Stimulated activated CD4-positive, alpha-beta T cell treated with anti-CD3 and anti-CD28 coated beads, Interleukin-15, amount 100 ng/mL, for 48 hours (primary cell): ENCODE results near the gene ARHGEF17.
A peak's percentile ranks its signal among the peaks of the same experiment; 100 is the strongest.
"Not testable (repeated sequence)": the region's sequence is repeated elsewhere in the genome, so short reads cannot be mapped to it uniquely, and the experiment has no call there.

Source experiments
- DNase-seq, 2 donors: peaks; one replicate each; pipeline ENCODE4 v3.0.0-alpha.2; 2020; ENCODE audit warnings: low read depth in 2 of 2

ARHGEF17 gene

DNA sequence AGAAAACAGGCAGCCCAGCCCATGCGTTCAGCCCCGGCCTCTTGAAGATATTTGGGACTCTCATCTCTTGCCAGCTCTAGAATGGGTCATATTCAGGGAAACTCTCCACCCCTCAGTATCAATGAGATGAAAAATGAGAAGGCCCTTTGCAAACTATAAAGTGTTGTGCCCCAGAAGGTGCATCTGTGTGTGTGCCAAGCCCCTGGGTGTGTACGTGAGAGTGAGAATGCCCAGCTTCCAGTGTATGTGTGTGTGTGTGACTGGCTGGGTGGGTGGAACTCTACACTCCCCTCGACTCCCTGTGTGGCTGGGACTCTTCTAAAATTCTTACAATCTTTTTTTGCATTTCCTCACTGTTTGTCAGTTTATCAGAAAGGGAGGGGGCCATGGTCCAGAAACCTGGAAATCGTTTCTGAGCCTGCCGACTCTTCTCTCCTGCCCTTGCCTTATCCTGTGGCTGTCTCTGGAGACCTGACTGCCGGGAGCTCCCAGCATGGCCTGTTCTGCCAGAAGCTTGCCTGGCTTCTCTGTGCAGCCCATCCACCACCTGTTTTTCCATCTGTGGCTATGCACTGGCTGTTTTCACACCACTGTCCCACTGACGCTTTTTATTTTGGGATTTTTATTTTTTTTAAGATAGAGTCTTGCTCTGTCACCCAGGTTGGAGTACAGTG lies 34.7 kb upstream of the ARHGEF17 start:
- no peak for DNase-seq

- not testable (repeated sequence) for DNase-seq
Measured at GRCh38 chr11:73274191-73274590, 33.9 kb upstream of the ARHGEF17 start.

GRCh38 chr11:73274722-73275380 lies 33.2 kb upstream of the ARHGEF17 start:
- DNase-seq: no peak

- no peak for DNase-seq
Measured at GRCh38 chr11:73275381-73275750, 32.7 kb upstream of the ARHGEF17 start.

DNA sequence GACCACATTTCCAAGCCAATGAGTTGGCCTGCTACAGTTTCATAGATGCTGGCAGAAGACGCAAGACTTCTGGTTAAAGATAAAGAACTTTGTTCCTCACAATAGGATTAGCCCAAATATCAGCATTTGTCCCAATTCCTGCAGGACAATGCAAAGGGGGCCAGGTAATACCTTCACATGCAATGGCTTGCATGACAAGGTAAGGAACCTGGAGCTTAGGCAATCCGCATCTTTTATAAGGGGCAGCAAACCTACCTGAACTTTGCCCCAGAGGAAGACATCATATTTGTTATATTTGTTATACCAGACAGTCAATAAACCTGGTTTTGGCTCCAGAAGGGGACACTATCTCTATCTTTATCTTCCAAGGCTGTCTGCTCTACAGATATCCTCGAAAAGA lies 30.6 kb upstream of the ARHGEF17 start:
- no peak for DNase-seq

DNA sequence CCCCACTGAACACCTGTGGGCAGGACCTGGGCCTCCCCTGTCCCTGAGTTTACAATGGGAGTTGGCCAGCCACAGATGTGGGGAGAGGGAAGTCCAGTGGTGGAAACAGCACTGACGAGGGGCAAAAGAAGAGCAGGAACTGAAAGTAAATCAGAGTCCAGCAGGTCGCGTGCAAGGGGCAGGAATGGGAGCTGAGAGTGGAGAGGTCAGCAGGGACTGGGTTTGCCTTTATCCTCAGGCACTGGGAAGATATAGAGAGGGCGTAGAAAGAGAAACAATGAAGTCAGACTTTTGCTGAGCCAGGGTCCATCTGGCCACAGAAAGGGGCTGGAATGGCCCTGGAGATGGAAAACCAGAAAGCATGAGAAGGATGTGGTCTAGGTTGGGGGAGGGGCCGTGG lies 27.4 kb upstream of the ARHGEF17 start:
- no peak for DNase-seq

GRCh38 chr11:73281201-73281741 lies 26.8 kb upstream of the ARHGEF17 start:
- DNase-seq: no peak

- no peak for DNase-seq
Measured at GRCh38 chr11:73281796-73282660, 26.0 kb upstream of the ARHGEF17 start.

GRCh38 chr11:73283276-73284000 lies 24.6 kb upstream of the ARHGEF17 start:
- no peak for DNase-seq

GRCh38 chr11:73284106-73284505 lies 24.0 kb upstream of the ARHGEF17 start:
- no peak for DNase-seq

DNA sequence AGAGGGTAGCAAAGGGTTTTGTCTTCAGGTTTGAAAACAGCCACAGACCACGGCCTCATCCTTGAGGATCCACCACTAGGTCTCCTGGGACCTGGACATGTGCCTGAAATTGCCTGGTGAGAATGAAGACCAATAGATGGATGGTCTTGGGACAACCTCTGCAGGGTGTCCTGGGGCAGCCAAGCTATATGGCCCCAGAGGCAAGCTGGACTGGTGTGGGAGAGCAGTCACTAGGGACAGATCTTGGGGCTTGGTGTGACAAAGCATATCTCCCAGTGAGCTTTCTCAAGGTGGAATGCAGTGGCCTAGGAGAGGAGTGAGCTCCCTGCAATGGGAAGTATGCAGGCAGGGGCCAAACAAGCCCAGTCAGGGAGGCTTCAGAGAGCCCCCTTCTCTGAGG lies 22.4 kb upstream of the ARHGEF17 start:
- no peak for DNase-seq

DNA sequence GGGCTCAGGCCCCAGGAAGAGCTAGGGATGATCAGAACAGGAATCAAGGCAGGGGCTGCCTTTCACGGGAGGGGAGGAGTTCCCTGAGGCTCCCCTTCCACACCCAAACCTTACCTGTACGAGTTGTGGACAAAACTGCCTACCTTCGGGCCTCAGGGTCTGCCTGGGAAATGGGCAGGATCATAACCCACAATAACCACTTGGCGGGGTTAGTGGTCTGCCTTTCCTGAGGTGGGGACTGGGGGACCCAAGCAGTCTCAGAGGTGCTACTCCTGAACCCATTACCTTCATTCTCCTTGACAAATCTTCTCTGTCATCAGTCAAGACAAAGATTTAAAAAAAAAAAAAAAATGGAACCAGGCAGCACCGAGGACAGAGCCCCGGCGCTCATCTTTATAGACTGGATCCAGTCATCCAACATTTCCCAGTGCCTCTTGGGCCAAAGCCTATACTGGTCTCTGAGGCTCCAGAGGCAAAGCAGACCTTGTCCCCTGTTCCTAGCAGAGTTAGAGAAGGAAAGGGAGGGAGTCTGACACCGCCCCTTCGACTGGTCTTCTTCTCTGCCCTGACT lies 21.8 kb upstream of the ARHGEF17 start:
- DNase-seq: no peak

DNA sequence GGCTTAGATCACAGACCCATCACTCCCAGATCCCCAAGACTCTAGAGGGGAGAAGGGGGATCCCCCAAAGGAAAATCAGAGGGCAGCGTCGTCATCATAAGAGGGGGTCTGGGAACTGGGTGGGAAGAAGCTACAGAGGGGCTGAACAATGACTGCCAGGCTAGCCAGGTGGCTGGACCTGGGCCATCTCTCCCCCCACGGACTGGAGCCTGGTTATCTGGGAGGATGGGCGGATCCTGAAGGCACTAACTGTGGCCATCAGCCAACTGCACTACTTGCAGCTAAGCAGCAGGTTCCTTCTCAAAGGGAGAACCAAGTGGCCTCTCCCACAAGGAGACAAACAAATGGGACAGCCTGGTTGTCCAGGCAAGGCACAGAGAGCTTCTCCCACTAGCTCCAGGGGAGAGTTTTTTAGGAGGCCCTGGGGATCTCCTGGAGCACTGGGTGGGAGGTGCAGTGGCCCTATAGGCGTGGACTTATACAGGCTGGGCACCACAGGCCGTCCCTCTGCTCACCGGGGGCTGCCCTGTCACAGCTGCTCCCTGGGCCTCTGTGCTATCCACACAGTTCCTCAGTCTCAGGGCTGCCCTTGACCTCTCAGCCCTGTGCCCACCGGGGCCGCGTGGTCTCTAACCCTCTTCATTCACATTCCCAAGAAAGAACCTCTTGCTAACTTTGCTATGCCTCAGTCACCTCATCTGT lies 20.5 kb upstream of the ARHGEF17 start:
- DNase-seq: no peak

DNA sequence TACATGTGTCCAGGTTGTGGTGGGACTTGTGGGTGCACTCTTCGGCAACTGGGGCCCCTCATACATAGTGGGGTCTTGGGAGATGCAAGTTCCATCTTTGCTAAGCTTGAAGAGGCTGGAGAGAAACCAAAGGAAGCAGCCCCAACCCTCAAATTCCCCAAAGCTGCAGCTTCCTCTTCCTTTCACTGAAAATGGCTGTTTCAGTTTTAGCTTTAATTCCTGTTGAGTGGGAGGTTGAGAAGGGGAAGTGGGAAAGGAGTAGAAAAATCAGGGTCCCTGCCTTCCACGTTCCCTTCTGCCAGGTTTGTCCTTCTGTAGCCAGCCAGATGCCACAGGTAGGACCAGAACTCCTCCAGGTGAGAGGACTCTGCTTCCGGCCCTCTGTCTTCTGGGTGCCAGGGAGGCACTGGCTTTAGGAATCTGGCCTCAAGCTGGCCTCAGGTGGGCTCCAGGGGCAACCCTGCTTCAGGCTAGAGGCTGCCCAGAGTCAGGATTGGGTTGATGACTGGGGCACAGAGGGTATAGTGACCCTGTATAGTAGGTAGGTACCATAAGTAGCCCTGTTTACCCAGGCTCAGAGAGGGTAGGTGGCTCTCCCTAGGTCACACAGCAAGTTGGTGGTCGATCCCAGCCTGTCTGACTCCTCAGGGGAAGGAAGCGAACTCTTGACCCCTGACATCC lies 19.7 kb upstream of the ARHGEF17 start:
- DNase-seq: no peak

DNA sequence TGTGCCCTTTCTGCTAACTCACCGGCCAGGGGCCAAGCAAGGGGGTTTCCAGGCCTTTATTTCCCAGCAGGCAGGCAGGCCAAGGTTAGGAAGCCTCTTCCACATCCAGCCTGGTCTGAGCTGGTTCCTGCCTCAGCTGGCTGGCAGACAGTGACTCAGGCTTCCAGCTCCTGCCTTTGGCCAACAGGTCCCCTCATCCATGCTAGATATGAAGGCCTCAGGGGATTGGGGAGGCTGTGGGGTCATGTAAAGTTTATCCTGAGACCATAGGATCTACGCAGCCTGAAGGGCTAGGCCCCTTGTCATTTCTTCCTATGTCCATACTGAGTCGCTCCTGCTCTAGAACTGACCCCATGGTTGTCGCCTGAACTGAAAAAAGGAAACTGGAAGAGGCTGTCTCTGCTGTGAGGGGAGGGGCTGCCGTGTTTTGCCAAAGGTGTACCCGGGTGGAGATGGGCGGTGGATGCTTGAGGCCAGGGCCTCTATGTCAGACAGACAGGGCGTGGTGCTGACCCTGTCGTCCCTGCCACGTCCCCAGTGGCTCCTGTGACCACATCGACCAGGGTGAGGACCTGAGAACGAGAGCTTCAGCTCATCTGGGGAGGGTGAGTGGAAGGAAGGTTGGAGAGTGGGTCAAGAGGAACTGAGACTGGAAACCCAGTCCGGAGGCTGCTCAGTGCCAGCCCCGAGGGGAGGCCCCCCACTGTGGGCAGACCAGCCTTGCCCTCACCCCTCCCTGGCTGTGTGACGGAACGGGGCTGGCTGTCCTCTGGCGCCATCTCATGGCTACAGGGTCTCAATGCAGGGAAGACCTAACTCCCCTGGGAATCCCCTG lies 19.0 kb upstream of the ARHGEF17 start:
- DNase-seq: peak; percentile 24 to 35

DNA sequence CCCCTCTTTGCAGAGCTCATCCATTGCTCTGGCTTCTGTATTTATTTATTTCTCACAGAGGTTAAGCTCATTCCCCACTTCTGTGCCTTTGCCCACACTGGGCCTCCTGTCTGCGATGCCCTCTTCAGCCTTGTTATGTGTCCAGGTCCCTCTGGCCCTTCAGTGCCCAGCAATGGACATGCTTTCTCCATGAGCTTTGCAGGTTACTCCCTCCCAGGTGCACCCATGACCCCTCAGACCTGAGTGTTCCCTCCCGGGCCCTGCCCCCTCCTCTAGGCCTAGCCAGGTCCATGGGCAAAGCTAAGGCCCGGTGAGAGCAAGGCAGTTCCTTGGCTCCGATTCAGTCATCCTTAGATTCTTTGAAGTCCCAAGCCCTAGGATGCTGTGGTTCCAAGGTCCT lies 17.5 kb upstream of the ARHGEF17 start:
- DNase-seq: no peak

DNA sequence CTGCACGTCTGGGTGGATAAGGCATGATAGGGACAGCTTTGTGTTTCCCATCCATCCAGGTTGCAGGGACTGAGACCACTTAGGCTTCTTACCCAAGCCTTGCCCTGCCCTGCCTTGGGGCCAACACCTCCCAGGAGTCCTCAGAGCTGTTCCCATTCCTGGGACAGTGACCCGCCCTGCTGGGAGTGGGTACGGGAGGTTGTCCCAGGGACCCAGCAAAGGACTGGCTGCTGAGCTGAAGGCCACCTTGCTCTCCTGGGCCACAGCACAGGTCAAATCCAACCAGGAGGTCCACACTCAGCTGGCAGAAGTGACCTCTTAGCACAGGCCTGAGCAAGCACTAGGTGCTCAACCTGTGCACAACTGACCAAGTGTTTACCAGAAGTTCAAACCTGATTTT lies 16.9 kb upstream of the ARHGEF17 start:
- DNase-seq: no peak

DNA sequence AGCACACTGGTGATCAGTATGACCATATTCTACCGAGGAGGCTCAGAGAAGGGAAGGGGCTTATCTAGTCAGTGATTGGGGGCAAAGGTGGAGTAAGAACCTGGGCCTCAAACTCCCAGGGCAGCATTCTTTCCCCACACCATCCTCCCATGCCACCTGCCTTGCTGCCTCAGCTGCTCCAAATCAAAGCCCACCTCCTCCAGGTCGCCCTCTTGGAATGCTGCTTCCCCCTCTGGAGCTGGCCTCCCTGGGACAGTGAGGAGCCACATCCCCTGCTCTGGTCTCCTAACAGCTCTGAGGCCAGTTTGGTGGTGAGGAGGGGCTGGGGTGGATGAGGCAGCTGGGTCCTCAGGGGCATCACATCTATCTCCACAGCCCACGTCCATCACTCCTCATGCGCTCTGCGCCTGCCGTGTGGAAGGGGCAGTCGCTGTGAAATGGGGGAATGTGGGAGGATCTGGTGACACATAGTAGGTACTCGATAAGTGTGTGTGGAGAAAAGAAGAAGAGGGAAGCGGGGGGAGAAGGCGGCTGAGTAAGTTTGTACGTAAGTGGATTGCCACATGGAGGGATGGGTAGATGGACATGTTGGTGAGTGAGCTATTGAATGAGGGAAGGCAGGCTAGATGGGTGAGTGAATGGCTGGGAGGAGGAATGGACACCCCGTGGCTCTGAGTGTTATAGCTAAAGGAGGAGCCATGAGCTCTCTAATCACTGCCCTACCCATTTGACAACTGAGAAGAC lies 16.1 kb upstream of the ARHGEF17 start:
- no peak for DNase-seq

- no peak for DNase-seq
Measured at GRCh38 chr11:73292525-73292894, 15.6 kb upstream of the ARHGEF17 start.
